HG02763 (cell line): ENCODE data around the gene CD74.
A peak's percentile ranks its signal among the peaks of the same experiment; 100 is the strongest.

ENCODE experiments used
- ATAC-seq: cut with Tn5 transposase; IDR thresholded peaks from one replicate; pipeline ENCODE4 v1.9.1; 2021; ENCODE audit warnings: mild to moderate bottlenecking, moderate library complexity; ENCODE audit not compliant: unreplicated experiment

The CD74 gene

GRCh38 chr5:150368526-150368925 lies 44.2 kb downstream of the CD74 start:
- no peak for ATAC-seq

GRCh38 chr5:150364004-150364403 lies 48.7 kb downstream of the CD74 start:
- no peak for ATAC-seq

- ATAC-seq = no peak
These were observed 49.5 kb downstream of the CD74 start for GRCh38 chr5:150363185-150363584.

GRCh38 chr5:150361301-150361700 lies 51.4 kb downstream of the CD74 start:
- ATAC-seq = peak; percentile 33

- no peak for ATAC-seq
These were observed 54.2 kb downstream of the CD74 start for GRCh38 chr5:150358261-150359095.

GRCh38 chr5:150357326-150358260 lies 55.1 kb downstream of the CD74 start, which contains the start of gene TCOF1:
TSS of gene TCOF1 (plus strand) at chr5:150357697. CDS start at chr5:150357747, 50 bp downstream.
- peak; percentile 93 for ATAC-seq

- no peak for ATAC-seq
These were observed 56.0 kb downstream of the CD74 start for GRCh38 chr5:150356575-150357294.

GRCh38 chr5:150355791-150356190 lies 56.9 kb downstream of the CD74 start:
- ATAC-seq = no peak

GRCh38 chr5:150353032-150353675 lies 59.6 kb downstream of the CD74 start:
- ATAC-seq = no peak

- ATAC-seq = no peak
These were observed 60.3 kb downstream of the CD74 start for GRCh38 chr5:150352244-150353031.
